ENCODE data around the gene NRGN. TPM values are rescaled to one million over a fixed set of nuclear protein-coding genes. Genes with fewer than 3 reads are reported as not detected.

The NRGN gene
- total RNA-seq, 1 donor from 2014 or later, result not detected

- no peak for DNase-seq (ENCODE audit: low read depth)
- Histone ChIP-seq H3K4me3 (ENCODE audit: low read depth, low read length) (no peak overlapping the region), H3K36me3 (ENCODE audit: control insufficient read depth, insufficient read depth, low read length) (no peaks in the 10 kb centered on the region), H3K27me3 (ENCODE audit: control insufficient read depth, insufficient read depth, low read length) (peaks cover 33% of the 10 kb centered on the region)
- no peak for TF ChIP-seq CTCF (IDR thresholded peaks at IDR 0.05; ENCODE audit: insufficient read depth, low read length, poor library complexity, severe bottlenecking)
These were observed 23.2 kb upstream of the NRGN start for GRCh38 chr11:124716591-124716990.

GRCh38 chr11:124717421-124717785, 22.3 kb upstream of the NRGN start:
- Histone ChIP-seq H3K36me3 (ENCODE audit: control insufficient read depth, insufficient read depth, low read length) (no peaks in the 10 kb centered on the region), H3K4me3 (ENCODE audit: low read depth, low read length) (no peak overlapping the region), H3K27me3 (ENCODE audit: control insufficient read depth, insufficient read depth, low read length) (peaks cover 37% of the 10 kb centered on the region)
- DNase-seq (ENCODE audit: low read depth), result no peak
- no peak for TF ChIP-seq CTCF (IDR thresholded peaks at IDR 0.05; ENCODE audit: insufficient read depth, low read length, poor library complexity, severe bottlenecking)

DNA sequence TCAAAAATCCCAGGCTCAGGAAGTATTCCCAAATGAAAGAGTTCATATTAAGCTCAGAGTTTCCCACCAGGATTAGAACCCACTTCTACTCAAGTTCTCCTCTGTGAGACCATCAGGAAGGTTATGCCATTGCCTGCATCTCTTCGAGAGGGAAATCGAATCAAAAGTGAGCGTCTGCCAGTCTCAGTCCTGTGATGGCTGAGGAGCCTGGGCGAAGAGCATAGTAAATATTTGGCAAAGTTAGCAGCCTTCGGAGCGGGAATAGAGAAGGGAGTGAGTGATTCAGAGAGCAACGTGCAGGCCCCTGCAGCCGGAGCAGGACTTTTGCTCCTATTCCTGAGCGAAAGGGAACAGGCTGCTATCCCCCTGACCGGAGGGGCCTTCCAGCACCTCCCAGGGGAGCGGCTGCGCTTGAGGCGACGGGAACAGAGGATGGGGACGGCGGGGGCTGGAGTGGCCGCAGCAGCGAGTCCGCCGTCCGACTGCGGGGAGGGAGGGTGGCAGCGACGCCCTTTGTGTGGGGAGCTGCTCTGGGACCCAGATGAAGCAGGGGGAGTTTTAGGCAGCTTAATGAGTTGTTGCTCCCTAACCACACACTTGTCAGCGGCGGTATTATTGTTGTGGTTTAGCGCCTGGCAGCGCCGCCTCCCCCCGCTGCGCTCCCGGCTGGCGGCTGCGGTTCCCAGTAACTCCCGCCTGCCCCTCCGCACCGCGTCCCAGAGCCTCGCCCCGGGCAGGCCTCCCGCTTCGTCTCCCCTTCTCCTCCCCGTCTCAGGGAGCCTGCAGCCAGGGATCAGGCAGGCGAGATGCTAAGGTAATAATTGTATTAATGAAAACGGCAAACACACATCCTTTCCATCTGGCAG, 21.7 kb upstream of the NRGN start:
- Histone ChIP-seq H3K27me3 (ENCODE audit: control insufficient read depth, insufficient read depth, low read length) (peaks cover 37% of the 10 kb centered on the region), H3K36me3 (ENCODE audit: control insufficient read depth, insufficient read depth, low read length) (no peaks in the 10 kb centered on the region), H3K4me3 (ENCODE audit: low read depth, low read length) (peak overlapping the region; percentile 30)
- no peak for DNase-seq (ENCODE audit: low read depth)
- no peak for TF ChIP-seq CTCF (IDR thresholded peaks at IDR 0.05; ENCODE audit: insufficient read depth, low read length, poor library complexity, severe bottlenecking)

DNA sequence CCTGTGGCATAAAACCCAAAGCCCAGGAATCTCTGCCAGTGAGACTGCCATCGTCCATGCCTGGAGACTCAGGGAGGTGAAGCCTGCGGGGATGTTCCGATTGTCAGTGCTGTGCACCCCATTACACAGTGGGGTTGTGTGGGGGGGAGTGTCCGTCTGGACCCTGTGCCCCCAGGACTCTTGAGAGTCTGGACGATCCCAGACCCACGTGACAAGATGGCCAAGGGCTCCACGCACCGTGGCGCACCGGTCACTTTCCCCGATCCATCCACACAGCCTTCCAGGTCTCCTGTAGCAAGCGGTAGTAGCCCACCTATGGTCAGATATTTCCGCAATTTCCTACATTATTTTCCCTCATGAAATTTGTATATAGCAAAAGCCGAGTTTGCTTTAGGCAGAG, 20.9 kb upstream of the NRGN start:
- no peak for TF ChIP-seq CTCF (IDR thresholded peaks at IDR 0.05; ENCODE audit: insufficient read depth, low read length, poor library complexity, severe bottlenecking)
- no peak for DNase-seq (ENCODE audit: low read depth)
- H3K4me3 ChIP-seq (ENCODE audit: low read depth, low read length), result no peak overlapping the region
- H3K27me3 ChIP-seq (ENCODE audit: control insufficient read depth, insufficient read depth, low read length), result peaks cover 38% of the 10 kb centered on the region
- H3K36me3 ChIP-seq (ENCODE audit: control insufficient read depth, insufficient read depth, low read length), result no peaks in the 10 kb centered on the region

DNA sequence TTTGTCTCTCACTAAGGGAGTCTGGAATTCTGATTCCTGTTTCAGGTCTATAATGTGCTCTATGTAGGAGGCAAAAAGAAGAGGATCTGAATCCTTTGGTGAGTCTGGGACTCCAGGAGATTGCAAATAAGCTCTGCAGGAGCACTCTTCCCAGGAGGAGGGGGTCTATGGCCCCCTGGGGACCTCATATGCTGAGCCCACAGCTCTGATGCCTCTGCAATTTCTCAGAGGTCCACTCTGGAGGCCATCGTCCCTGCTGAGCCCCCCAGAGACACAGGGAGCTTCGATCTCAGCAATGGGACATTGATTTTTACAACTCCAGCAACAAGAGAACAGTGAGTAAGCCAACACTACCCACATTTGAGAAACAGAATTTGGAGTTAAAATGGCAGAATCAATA, 20.2 kb upstream of the NRGN start:
- no peak for TF ChIP-seq CTCF (IDR thresholded peaks at IDR 0.05; ENCODE audit: insufficient read depth, low read length, poor library complexity, severe bottlenecking)
- H3K4me3 ChIP-seq (ENCODE audit: low read depth, low read length), result no peak overlapping the region
- no peak for DNase-seq (ENCODE audit: low read depth)
- no peaks in the 10 kb centered on the region for H3K36me3 ChIP-seq (ENCODE audit: control insufficient read depth, insufficient read depth, low read length)
- peaks cover 38% of the 10 kb centered on the region for H3K27me3 ChIP-seq (ENCODE audit: control insufficient read depth, insufficient read depth, low read length)

DNA sequence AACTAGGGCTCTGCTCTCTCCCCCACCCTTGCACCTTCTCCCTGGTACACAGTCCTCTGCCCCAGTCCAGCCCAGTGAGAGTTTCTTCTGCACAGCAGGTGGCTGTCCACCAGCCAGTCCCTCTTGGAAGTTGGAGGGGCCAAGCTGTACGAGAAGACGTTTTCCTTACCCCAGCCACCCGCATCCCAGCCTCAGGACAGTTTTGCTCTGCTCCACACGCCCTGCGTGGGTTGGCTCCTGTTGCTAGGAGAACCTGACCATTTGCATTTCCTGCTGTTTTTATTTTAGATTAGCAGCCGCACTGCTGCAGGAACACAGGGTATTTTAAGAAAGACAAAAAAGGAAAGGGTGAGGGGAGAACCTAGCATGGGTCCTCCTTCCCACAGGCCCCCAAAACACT, 17.6 kb upstream of the NRGN start:
- Histone ChIP-seq H3K36me3 (ENCODE audit: control insufficient read depth, insufficient read depth, low read length) (no peaks in the 10 kb centered on the region), H3K27me3 (ENCODE audit: control insufficient read depth, insufficient read depth, low read length) (peaks cover 36% of the 10 kb centered on the region), H3K4me3 (ENCODE audit: low read depth, low read length) (no peak overlapping the region)
- DNase-seq (ENCODE audit: low read depth), result no peak
- TF ChIP-seq CTCF (IDR thresholded peaks at IDR 0.05; ENCODE audit: insufficient read depth, low read length, poor library complexity, severe bottlenecking), result no peak
